ENCODE measurements around the gene RACK1. TPM values are rescaled to one million over a fixed set of nuclear protein-coding genes. Genes with fewer than 3 reads are reported as not detected.

The RACK1 gene
- polyA plus RNA-seq, 1 donor (not counting 4 experiments of a cell fraction or from before 2014, with no cell fraction given), result 3,291 TPM

DNA sequence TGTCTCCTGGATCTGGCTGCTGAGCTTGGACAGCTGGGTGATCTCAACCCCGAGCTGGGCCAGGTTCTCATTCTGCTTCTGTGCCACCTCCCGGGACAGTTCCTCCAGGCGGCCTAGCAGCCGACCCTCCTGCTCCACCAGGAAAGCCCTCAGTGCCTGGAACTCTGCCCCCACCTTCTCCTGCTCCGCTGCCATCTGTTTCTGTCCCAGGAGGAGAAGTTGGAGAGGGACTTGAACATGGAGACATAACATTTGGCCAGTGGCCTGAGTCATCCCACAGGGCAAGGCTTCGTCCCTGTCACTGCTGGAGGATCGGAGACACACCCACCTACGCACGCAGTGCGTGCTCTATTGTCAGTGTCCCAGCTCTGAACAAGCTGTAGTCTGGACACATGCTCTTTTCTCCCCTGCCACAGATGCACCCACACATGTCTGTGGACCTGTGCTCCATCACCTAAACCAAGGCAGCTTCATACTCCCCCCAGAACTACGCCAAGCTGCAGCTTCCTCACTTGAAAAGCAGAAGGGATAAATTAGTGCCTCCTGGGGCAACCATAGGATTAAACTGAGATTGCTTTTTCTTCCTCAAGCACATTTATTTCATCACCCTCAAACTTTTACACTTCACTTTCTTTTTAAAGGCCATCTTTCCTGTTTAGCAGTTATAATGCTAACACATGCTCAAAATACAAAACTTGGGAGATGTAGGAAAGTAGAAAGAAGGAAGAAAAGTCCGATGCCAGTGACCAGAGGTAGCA, 43.6 kb downstream of the RACK1 start:
- Histone ChIP-seq H3K27ac (ENCODE audit: control insufficient read depth, insufficient read depth, low read length) (no peak overlapping the region), H2AFZ (ENCODE audit: control insufficient read depth, low read length) (no peak overlapping the region), H3K9me1 (ENCODE audit: control insufficient read depth, extremely low read depth, insufficient read depth, low read length) (no peaks in the 10 kb centered on the region), H3K4me3 (ENCODE audit: control insufficient read depth in 2 of 3, extremely low read depth in 1 of 3, insufficient read depth in 2 of 3, low read depth in 1 of 3, low read length in 3 of 3) (no peak overlapping the region), H3K79me2 (ENCODE audit: control insufficient read depth, insufficient read depth, low read length) (peaks cover 4% of the 10 kb centered on the region), H3K9me3 (ENCODE audit: control insufficient read depth, low read depth, low read length) (no peaks in the 10 kb centered on the region), H4K20me1 (ENCODE audit: control insufficient read depth, extremely low read depth, insufficient read depth, low read length) (no peaks in the 10 kb centered on the region), H3K4me2 (ENCODE audit: control insufficient read depth, extremely low read depth, insufficient read depth, low read depth, low read length) (no peak overlapping the region), H3K4me1 (ENCODE audit: control insufficient read depth, extremely low read depth, insufficient read depth, low read length) (peaks cover 10% of the 10 kb centered on the region), H3K36me3 (ENCODE audit: control insufficient read depth in 2 of 2, extremely low read depth in 1 of 2, insufficient read depth in 2 of 2, low read length in 2 of 2) (peaks cover 9 to 20% of the 10 kb centered on the region in 2 experiments), H3K27me3 (ENCODE audit: control insufficient read depth, extremely low read depth, insufficient read depth, low read length) (no peaks in the 10 kb centered on the region), H3K9ac (ENCODE audit: control insufficient read depth, extremely low read depth, insufficient read depth, low read length) (no peak overlapping the region)
- dilution Hi-C loops (cut with MboI; ENCODE audit: extremely low pct_ligation_motif_present, low sequenced_read_pairs), result no loop called here
- DNase-seq (ENCODE audit: low read depth, low spot score) (no peak), FAIRE-seq (no peak)
- TF ChIP-seq, protein P1, sequence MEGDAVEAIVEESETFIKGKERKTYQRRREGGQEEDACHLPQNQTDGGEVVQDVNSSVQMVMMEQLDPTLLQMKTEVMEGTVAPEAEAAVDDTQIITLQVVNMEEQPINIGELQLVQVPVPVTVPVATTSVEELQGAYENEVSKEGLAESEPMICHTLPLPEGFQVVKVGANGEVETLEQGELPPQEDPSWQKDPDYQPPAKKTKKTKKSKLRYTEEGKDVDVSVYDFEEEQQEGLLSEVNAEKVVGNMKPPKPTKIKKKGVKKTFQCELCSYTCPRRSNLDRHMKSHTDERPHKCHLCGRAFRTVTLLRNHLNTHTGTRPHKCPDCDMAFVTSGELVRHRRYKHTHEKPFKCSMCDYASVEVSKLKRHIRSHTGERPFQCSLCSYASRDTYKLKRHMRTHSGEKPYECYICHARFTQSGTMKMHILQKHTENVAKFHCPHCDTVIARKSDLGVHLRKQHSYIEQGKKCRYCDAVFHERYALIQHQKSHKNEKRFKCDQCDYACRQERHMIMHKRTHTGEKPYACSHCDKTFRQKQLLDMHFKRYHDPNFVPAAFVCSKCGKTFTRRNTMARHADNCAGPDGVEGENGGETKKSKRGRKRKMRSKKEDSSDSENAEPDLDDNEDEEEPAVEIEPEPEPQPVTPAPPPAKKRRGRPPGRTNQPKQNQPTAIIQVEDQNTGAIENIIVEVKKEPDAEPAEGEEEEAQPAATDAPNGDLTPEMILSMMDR (optimal IDR thresholded peaks at IDR 0.05 in 1 of 3, IDR thresholded peaks at IDR 0.05 in 1 of 3, conservative IDR thresholded peaks at IDR 0.05 in 1 of 3; ENCODE audit: extremely low read depth in 1 of 3, insufficient read depth in 2 of 3, low read length in 3 of 3), result no peak
- no peak for TF ChIP-seq EZH2 (IDR thresholded peaks at IDR 0.05; ENCODE audit: low read length)

DNA sequence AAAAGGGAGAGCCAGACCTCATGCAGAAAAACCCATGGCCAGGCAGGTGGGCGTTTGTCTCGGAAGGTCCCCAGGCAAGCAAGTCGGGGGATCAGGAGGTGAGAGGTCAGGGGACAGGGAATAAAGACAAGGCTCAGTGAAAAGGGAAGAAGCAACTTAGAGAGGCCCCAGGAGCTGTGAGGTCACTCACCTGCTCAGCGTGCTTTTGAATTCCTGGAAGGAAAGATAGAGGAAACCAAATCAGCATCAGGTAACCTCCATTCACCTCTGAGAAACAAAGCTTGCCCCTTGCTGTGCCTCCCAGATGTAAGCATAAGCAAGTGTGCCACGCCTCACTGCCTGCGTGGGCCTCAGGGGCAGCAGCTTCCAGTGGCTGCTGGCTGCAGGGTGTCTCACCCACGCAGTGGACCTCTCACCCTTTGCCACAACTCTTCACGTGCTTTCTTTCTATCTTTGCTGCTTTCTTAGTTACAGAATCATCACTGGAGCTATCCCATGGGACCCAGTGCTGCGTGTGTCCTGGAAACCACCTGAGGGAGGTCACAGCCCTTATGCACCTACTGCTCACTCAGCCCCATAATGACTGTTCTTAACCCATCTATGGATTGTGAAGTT, 44.7 kb downstream of the RACK1 start:
- Histone ChIP-seq H3K36me3 (ENCODE audit: control insufficient read depth in 2 of 2, extremely low read depth in 1 of 2, insufficient read depth in 2 of 2, low read length in 2 of 2) (peaks cover 12 to 25% of the 10 kb centered on the region in 2 experiments), H3K4me2 (ENCODE audit: control insufficient read depth, extremely low read depth, insufficient read depth, low read depth, low read length) (no peak overlapping the region), H3K4me3 (ENCODE audit: control insufficient read depth in 2 of 3, extremely low read depth in 1 of 3, insufficient read depth in 2 of 3, low read depth in 1 of 3, low read length in 3 of 3) (no peak overlapping the region), H3K27ac (ENCODE audit: control insufficient read depth, insufficient read depth, low read length) (no peak overlapping the region), H3K9ac (ENCODE audit: control insufficient read depth, extremely low read depth, insufficient read depth, low read length) (no peak overlapping the region), H4K20me1 (ENCODE audit: control insufficient read depth, extremely low read depth, insufficient read depth, low read length) (no peaks in the 10 kb centered on the region), H3K79me2 (ENCODE audit: control insufficient read depth, insufficient read depth, low read length) (peaks cover 2% of the 10 kb centered on the region), H2AFZ (ENCODE audit: control insufficient read depth, low read length) (no peak overlapping the region), H3K27me3 (ENCODE audit: control insufficient read depth, extremely low read depth, insufficient read depth, low read length) (no peaks in the 10 kb centered on the region), H3K4me1 (ENCODE audit: control insufficient read depth, extremely low read depth, insufficient read depth, low read length) (peaks cover 10% of the 10 kb centered on the region), H3K9me1 (ENCODE audit: control insufficient read depth, extremely low read depth, insufficient read depth, low read length) (no peaks in the 10 kb centered on the region), H3K9me3 (ENCODE audit: control insufficient read depth, low read depth, low read length) (no peaks in the 10 kb centered on the region)
- TF ChIP-seq, protein P1 (optimal IDR thresholded peaks at IDR 0.05 in 1 of 3, IDR thresholded peaks at IDR 0.05 in 1 of 3, conservative IDR thresholded peaks at IDR 0.05 in 1 of 3; ENCODE audit: extremely low read depth in 1 of 3, insufficient read depth in 2 of 3, low read length in 3 of 3), result no peak
- TF ChIP-seq EZH2 (IDR thresholded peaks at IDR 0.05; ENCODE audit: low read length), result no peak
- dilution Hi-C loops (cut with MboI; ENCODE audit: extremely low pct_ligation_motif_present, low sequenced_read_pairs), result no loop called here
- DNase-seq (ENCODE audit: low read depth, low spot score), result no peak
- no peak for FAIRE-seq
